RWPE1 (cell line): ENCODE measurements around the gene MRPL17.

Experiments used
- CTCF ChIA-PET: fragments of 350-600 bp; sonication (Branson Sonifier 250); formaldehyde crosslinking; extraction: SDS; loops from one replicate; lab custom pipeline; 2021; lab: Yijun Ruan, JAX
- POLR2A ChIA-PET: fragments of 400-600 bp; formaldehyde crosslinking; extraction: SDS; loops from one replicate; lab custom pipeline; 2020; ENCODE audit warnings: antibody characterized with exemption; ENCODE audit not compliant: low non-redundant PET; lab: Yijun Ruan, JAX
- DNase-seq: peaks from one replicate; pipeline ENCODE4 v3.0.0; 2012; ENCODE audit warnings: low spot score
- H3K27ac ChIP-seq: fragments of 450-650 bp; 2 replicates; pipeline ENCODE4 v1.5.1; 2017
- CTCF ChIP-seq: fragments of 450-650 bp; conservative IDR thresholded peaks from 2 replicates; pipeline ENCODE4 v1.5.1; 2017; ENCODE audit warnings: low read depth, mild to moderate bottlenecking

The MRPL17 gene

GRCh38 chr11:6673523-6674218, 9.5 kb downstream of the MRPL17 start:
- DNase-seq: no peak
- POLR2A ChIA-PET: no interaction called here
- no peak overlapping the region for H3K27ac ChIP-seq
- CTCF ChIA-PET: no interaction called here
- TF ChIP-seq CTCF: no peak

DNA sequence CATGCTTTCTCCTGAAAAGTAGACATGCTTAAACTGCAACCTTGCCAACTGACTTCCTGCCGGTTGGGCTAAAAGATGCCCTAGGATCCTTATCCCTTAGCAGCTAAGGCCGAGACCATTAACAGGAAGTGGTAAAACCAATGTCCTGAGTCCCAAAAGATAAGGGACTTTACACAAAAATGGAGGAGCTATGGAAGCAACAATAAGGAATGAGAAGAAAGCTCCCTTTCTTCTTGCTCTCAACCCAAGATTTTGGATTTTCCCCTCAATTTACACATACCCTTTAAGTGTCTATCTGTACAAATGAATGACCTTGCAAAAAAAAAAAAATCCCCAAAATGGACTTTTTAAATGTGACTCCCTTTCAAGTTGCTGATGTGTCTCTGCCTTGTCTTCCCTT, 11.1 kb downstream of the MRPL17 start:
- no peak overlapping the region for H3K27ac ChIP-seq
- TF ChIP-seq CTCF: no peak
- DNase-seq: no peak
- POLR2A ChIA-PET: no interaction called here
- CTCF ChIA-PET: interaction anchor here (0.7 kb wide), 1 partner anchor 26 kb away, joined by 3 read pairs; no protein-coding TSS in a partner anchor

DNA sequence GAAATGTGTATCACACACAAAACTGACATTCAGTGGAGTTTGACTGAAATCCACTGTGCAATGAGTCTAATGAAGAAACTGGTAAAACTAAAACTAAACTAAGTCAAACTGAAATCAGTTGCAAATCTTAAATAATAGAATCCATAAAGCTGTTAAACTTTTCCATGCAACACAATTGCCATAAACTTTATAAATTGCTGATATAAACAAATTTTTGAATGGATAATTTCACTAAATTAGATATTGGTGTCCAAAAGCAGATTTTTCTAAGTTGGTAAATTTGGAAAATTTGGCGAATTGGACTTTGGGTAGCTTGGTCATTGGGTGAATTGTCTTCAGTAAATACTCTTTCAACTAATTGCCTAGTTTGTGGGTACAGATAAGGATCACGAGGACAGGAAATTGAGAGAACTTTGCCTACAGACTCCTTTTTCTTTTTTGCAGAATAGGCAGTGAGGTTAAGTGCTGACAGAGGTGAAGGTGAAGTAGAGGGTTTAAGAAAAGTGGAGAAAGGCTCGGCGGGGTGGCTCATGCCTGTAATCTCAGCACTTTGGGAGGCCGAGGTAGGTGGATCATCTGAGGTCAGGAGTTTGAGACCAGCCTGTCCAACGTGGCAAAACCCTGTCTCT, 12.8 kb downstream of the MRPL17 start:
- TF ChIP-seq CTCF: no peak
- H3K27ac ChIP-seq: no peak overlapping the region
- DNase-seq: no peak
- ChIA-PET CTCF (interaction anchor here (0.6 kb wide), 1 partner anchor 1114 kb away, joined by 3 read pairs; no protein-coding TSS in a partner anchor), POLR2A (no interaction called here)

DNA sequence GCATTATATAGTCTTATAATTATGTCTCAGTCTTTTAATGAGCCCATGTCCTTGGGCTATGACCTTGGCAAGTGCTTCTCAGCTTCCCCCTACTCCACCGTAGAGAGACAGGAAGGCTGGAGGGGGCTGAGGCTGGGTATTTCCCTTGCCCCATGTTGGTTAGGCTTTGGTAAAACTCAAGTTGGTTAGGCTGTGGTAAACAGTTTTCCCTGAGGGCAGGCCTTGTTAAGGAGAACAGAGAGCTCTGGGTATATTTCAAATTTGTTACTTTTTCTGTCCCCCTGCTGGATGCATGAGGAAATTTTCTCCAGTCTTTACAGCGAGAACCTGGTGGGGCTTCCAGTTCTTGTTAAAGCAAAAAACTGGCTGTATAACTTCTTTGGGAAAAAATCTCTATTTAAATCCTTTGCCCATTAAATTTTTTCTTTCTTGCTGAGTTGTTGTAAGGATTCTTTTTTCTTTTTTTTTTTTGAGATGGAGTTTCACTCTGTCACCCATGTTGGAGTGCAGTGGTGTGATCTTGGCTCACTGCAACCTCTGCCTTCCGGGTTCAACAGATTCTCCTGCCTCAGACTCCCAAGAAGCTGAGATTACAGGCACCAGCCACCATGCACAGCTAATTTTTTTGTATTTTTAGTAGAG, 15.3 kb downstream of the MRPL17 start:
- TF ChIP-seq CTCF: peak; percentile 42
- ChIA-PET CTCF (interaction anchor here (0.6 to 1.4 kb wide), 6 partner anchors 25 to 503 kb away, joined by 3 to 6 read pairs (median 4); no protein-coding TSS in a partner anchor), POLR2A (no interaction called here)
- DNase-seq: peak; percentile 19
- no peak overlapping the region for H3K27ac ChIP-seq

GRCh38 chr11:6666302-6667183, 16.6 kb downstream of the MRPL17 start:
- POLR2A ChIA-PET: no interaction called here
- no peak for DNase-seq
- TF ChIP-seq CTCF: no peak
- CTCF ChIA-PET: interaction anchor here (0.6 to 1.4 kb wide), 2 partner anchors 13 to 30 kb away, joined by 3 read pairs; no protein-coding TSS in a partner anchor
- H3K27ac ChIP-seq: no peak overlapping the region

- ChIA-PET CTCF (no interaction called here), POLR2A (no interaction called here)
- DNase-seq: no peak
- TF ChIP-seq CTCF: no peak
- H3K27ac ChIP-seq: no peak overlapping the region
Measured at GRCh38 chr11:6664551-6664950, 18.6 kb downstream of the MRPL17 start.
